OCI-LY3 (cell line): ENCODE results near the gene ACTA1.

Experiments
- EZH2phosphoT487 ChIP-seq: fragments of 200-600 bp; shearing (Covaris generic); IDR thresholded peaks from 2 replicates; pipeline ENCODE4 v1.6.1; 2018; ENCODE audit warnings: antibody characterized with exemption, mixed run types, low read depth
- TF ChIP-seq, protein P1 (sequence below): fragments of 200-600, 300-600 bp; sonication (generic); IDR thresholded peaks from 2 replicates; pipeline ENCODE4 v1.5.1; 2014; ENCODE audit warnings: antibody characterized with exemption, low read length, low read depth

DNA sequence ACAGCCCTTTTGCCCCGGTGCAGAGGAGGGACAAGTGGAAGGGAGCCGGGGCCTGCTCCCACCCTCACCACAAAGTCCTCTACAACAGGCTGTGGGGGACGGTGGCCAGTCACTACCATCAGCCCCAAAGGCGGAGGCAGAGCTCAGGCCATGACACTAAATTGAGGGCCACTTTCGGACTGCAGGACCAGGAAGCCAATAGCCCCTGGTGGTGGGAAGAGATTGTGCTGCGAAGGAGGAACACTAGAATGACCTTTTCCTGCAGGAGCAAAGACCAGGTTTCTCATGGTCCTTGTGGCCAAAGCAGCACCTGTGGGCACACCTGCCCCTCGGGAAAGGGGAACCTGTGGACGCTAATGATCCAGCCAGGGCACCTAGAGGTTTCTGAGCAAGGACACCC lies 30.3 kb downstream of the ACTA1 start:
- TF ChIP-seq, protein P1, sequence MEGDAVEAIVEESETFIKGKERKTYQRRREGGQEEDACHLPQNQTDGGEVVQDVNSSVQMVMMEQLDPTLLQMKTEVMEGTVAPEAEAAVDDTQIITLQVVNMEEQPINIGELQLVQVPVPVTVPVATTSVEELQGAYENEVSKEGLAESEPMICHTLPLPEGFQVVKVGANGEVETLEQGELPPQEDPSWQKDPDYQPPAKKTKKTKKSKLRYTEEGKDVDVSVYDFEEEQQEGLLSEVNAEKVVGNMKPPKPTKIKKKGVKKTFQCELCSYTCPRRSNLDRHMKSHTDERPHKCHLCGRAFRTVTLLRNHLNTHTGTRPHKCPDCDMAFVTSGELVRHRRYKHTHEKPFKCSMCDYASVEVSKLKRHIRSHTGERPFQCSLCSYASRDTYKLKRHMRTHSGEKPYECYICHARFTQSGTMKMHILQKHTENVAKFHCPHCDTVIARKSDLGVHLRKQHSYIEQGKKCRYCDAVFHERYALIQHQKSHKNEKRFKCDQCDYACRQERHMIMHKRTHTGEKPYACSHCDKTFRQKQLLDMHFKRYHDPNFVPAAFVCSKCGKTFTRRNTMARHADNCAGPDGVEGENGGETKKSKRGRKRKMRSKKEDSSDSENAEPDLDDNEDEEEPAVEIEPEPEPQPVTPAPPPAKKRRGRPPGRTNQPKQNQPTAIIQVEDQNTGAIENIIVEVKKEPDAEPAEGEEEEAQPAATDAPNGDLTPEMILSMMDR: no peak
- no peak for TF ChIP-seq EZH2phosphoT487
